GM12878 (cell line): ENCODE measurements around the gene MIER3.

Experiments
- GABPA ChIP-seq: IDR thresholded peaks from 2 replicates; pipeline ENCODE4 v1.6.1; 2014; ENCODE audit warnings: antibody characterized with exemption, low read depth, mild to moderate bottlenecking, inconsistent platforms
- JUNB ChIP-seq: IDR thresholded peaks from 2 replicates; pipeline ENCODE4 v1.6.1; 2016; ENCODE audit warnings: antibody characterized with exemption, mild to moderate bottlenecking
- KLF5 ChIP-seq: fragments of 450-650 bp; IDR thresholded peaks from 2 replicates; pipeline ENCODE4 v1.6.1; 2014; ENCODE audit warnings: mild to moderate bottlenecking; ENCODE audit not compliant: partially characterized antibody
- NBN ChIP-seq: fragments of 450-650 bp; IDR thresholded peaks from 2 replicates; pipeline ENCODE4 v1.6.1; 2016
- NR2C2 ChIP-seq: IDR thresholded peaks from 2 replicates; pipeline ENCODE4 v1.6.1; 2011; ENCODE audit warnings: borderline replicate concordance, low read depth; ENCODE audit not compliant: control insufficient read depth, insufficient read length
- POLR2A ChIP-seq: IDR thresholded peaks from 2 replicates; pipeline ENCODE4 v1.6.1; 2011; ENCODE audit warnings: low read depth, mild to moderate bottlenecking, low read length
- ZZZ3 ChIP-seq: IDR thresholded peaks from 2 replicates; pipeline ENCODE4 v1.6.1; 2011; ENCODE audit warnings: low read depth; ENCODE audit not compliant: control insufficient read depth, insufficient read length

DNA sequence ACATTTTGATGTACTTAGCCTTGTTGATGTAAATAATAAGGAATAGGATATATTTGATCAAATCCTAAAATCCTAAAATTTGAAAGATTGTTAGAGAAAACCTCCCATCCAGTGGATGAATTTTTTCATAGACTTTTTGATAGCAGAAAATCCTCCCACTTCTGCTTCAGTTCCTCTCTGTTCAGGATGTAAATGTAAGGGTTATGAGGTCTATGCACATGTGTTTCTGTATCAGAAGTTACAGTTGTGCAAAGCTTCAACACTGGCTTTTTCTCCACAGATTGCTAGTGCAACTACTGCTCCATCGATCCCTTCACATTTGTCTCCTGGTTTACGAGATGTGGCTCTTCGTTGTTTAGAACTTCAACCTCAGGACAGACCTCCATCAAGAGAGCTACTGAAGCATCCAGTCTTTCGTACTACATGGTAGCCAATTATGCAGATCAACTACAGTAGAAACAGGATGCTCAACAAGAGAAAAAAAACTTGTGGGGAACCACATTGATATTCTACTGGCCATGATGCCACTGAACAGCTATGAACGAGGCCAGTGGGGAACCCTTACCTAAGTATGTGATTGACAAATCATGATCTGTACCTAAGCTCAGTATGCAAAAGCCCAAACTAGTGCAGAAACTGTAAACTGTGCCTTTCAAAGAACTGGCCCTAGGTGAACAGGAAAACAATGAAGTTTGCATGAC, 58.5 kb downstream of the MIER3 start:
- TF ChIP-seq NR2C2 (no peak), GABPA (no peak), NBN (no peak), JUNB (no peak), ZZZ3 (no peak), POLR2A (no peak), KLF5 (no peak)
